ENCODE results near the gene TCF3. TPM values are rescaled to one million over a fixed set of nuclear protein-coding genes. Genes with fewer than 3 reads are reported as not detected.

TCF3 gene
- total RNA-seq, 1 experiment from 2014 or later, result 208 TPM

DNA sequence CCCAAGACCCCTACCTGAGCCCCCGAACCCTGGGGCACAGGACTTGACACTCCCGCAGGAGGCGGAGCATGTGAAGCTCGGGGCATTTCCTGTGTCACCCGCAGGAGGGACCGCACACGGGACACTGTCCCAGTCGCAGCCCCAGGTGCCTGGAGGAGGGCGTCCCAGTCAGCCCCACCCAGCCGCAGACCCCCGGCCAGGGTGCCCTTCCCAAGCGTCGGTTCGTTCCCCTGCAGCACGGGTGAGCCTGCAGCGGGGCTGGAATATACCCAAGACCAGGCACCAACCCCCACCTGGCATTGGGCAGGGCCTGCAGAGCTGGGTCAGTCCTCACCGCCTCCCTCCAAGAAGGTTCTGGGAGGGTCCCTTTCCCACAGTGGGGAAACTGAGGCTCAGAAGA is 21.6 kb downstream of the TCF3 start:
- H3K79me2 ChIP-seq (ENCODE audit: insufficient read depth, low read length), result peaks cover 28% of the 10 kb centered on the region
- TF ChIP-seq ELF1 (IDR thresholded peaks at IDR 0.05; ENCODE audit: borderline replicate concordance, low read depth), result no peak
- peaks cover 0 to 9% of the 10 kb centered on the region in 2 experiments; a peak in 2 of 4 replicates for H3K4me1 ChIP-seq (ENCODE audit: control insufficient read depth in 1 of 2, insufficient read depth in 2 of 2, low read length in 2 of 2)
- H3K9me3 ChIP-seq (ENCODE audit: control insufficient read depth in 1 of 2, insufficient read depth in 1 of 2, low read depth in 1 of 2, low read length in 2 of 2), result no peaks in the 10 kb centered on the region
- no peaks in the 10 kb centered on the region for H3K27me3 ChIP-seq (ENCODE audit: insufficient read depth, low read length)
- intact Hi-C loops (cut with micrococcal nuclease), result no loop called here
- CTCF ChIA-PET, result no interaction called here
- BruUV-seq (replicated peaks), result no TSS peak
- no peak overlapping the region for H3K27ac ChIP-seq (ENCODE audit: low read depth, low read length)
- POLR2A ChIA-PET, result no interaction called here
- DNase-seq (ENCODE audit: low read depth, low spot score) (no peak), ATAC-seq (no peak)
- no peak overlapping the region for H2AFZ ChIP-seq (ENCODE audit: low read depth, low read length, poor library complexity, severe bottlenecking)
- peaks cover 10 to 26% of the 10 kb centered on the region in 2 experiments; a peak in 3 of 4 replicates for H3K36me3 ChIP-seq (ENCODE audit: control insufficient read depth in 1 of 2, insufficient read depth in 2 of 2, low read length in 2 of 2)
- H3K4me2 ChIP-seq (ENCODE audit: low read length), result no peak overlapping the region
- H3K4me3 ChIP-seq (replicated peaks in 1 of 2; ENCODE audit: low read depth in 1 of 2, low read length in 2 of 2), result no peak overlapping the region
- no peak overlapping the region for H3K9ac ChIP-seq (ENCODE audit: low read length)
- no peaks in the 10 kb centered on the region for H4K20me1 ChIP-seq (ENCODE audit: insufficient read depth)
- RAD21 ChIA-PET (ENCODE audit: low non-redundant PET in 1 of 2, low total read pairs in 2 of 2, uncharacterized antibody in 2 of 2, unreplicated experiment in 2 of 2), result no interaction called here
- no peaks in the 10 kb centered on the region for H3K9me2 ChIP-seq (ENCODE audit: insufficient read depth)

DNA sequence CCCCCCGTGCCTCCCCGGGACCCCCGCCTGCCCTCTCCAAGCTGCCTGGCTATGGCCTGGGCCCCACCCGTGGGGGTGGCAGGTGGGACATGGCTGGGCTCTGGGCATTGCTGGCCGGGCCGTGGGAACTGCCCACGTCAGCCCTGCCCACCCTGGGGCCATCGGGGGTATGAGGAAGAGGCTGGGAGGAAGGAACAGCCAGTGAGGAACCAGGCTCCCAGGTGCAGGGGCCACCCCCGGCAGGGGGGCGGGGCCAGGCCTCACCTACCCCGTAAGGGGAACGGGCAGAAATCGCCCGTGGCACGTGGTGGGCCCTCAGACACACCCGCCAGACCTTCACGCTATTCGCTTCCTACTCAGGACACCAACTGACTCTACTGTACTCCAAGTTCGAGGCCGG is 22.4 kb downstream of the TCF3 start:
- no peaks in the 10 kb centered on the region for H3K9me3 ChIP-seq (ENCODE audit: control insufficient read depth in 1 of 2, insufficient read depth in 1 of 2, low read depth in 1 of 2, low read length in 2 of 2)
- no peak overlapping the region for H3K9ac ChIP-seq (ENCODE audit: low read length)
- H3K4me2 ChIP-seq (ENCODE audit: low read length), result no peak overlapping the region
- H3K27me3 ChIP-seq (ENCODE audit: insufficient read depth, low read length), result no peaks in the 10 kb centered on the region
- H3K36me3 ChIP-seq (ENCODE audit: control insufficient read depth in 1 of 2, insufficient read depth in 2 of 2, low read length in 2 of 2), result peaks cover 10 to 24% of the 10 kb centered on the region in 2 experiments; a peak in 3 of 4 replicates
- POLR2A ChIA-PET, result no interaction called here
- ATAC-seq (no peak), DNase-seq (ENCODE audit: low read depth, low spot score) (no peak)
- no peak overlapping the region for H2AFZ ChIP-seq (ENCODE audit: low read depth, low read length, poor library complexity, severe bottlenecking)
- intact Hi-C loops (cut with micrococcal nuclease), result no loop called here
- no peaks in the 10 kb centered on the region for H4K20me1 ChIP-seq (ENCODE audit: insufficient read depth)
- no peak overlapping the region for H3K4me3 ChIP-seq (replicated peaks in 1 of 2; ENCODE audit: low read depth in 1 of 2, low read length in 2 of 2)
- H3K4me1 ChIP-seq (ENCODE audit: control insufficient read depth in 1 of 2, insufficient read depth in 2 of 2, low read length in 2 of 2), result peaks cover 0 to 9% of the 10 kb centered on the region in 2 experiments; a peak in 2 of 4 replicates
- RAD21 ChIA-PET (ENCODE audit: low non-redundant PET in 1 of 2, low total read pairs in 2 of 2, uncharacterized antibody in 2 of 2, unreplicated experiment in 2 of 2), result no interaction called here
- CTCF ChIA-PET, result no interaction called here
- TF ChIP-seq TCF7L2 (IDR thresholded peaks at IDR 0.05; ENCODE audit: borderline replicate concordance, extremely low read depth, insufficient read depth, insufficient read length) (no peak), FOSL1 (IDR thresholded peaks at IDR 0.05; ENCODE audit: low read depth) (no peak), YY1 (IDR thresholded peaks at IDR 0.05; ENCODE audit: extremely low read depth, insufficient replicate concordance, low read depth, low read length) (no peak), POLR2A (IDR thresholded peaks at IDR 0.05; ENCODE audit: borderline replicate concordance, extremely low read depth, insufficient read depth, insufficient read length) (no peak), SIN3A (IDR thresholded peaks at IDR 0.05; ENCODE audit: low read depth) (no peak), RAD21 (IDR thresholded peaks at IDR 0.05; ENCODE audit: low read depth) (no peak), EZH2 (IDR thresholded peaks at IDR 0.05) (no peak), CEBPB (IDR thresholded peaks at IDR 0.05; ENCODE audit: low read depth) (no peak), ZNF274 (IDR thresholded peaks at IDR 0.05; ENCODE audit: low read depth, low read length) (no peak), EGR1 (IDR thresholded peaks at IDR 0.05; ENCODE audit: low read depth) (no peak), SP1 (IDR thresholded peaks at IDR 0.05; ENCODE audit: low read depth) (no peak), ELF1 (IDR thresholded peaks at IDR 0.05; ENCODE audit: borderline replicate concordance, low read depth) (no peak), ZFX (IDR thresholded peaks at IDR 0.05) (no peak), POLR2AphosphoS5 (IDR thresholded peaks at IDR 0.05; ENCODE audit: low read depth, low read length) (no peak)
- TF ChIP-seq, protein P1, sequence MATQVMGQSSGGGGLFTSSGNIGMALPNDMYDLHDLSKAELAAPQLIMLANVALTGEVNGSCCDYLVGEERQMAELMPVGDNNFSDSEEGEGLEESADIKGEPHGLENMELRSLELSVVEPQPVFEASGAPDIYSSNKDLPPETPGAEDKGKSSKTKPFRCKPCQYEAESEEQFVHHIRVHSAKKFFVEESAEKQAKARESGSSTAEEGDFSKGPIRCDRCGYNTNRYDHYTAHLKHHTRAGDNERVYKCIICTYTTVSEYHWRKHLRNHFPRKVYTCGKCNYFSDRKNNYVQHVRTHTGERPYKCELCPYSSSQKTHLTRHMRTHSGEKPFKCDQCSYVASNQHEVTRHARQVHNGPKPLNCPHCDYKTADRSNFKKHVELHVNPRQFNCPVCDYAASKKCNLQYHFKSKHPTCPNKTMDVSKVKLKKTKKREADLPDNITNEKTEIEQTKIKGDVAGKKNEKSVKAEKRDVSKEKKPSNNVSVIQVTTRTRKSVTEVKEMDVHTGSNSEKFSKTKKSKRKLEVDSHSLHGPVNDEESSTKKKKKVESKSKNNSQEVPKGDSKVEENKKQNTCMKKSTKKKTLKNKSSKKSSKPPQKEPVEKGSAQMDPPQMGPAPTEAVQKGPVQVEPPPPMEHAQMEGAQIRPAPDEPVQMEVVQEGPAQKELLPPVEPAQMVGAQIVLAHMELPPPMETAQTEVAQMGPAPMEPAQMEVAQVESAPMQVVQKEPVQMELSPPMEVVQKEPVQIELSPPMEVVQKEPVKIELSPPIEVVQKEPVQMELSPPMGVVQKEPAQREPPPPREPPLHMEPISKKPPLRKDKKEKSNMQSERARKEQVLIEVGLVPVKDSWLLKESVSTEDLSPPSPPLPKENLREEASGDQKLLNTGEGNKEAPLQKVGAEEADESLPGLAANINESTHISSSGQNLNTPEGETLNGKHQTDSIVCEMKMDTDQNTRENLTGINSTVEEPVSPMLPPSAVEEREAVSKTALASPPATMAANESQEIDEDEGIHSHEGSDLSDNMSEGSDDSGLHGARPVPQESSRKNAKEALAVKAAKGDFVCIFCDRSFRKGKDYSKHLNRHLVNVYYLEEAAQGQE (IDR thresholded peaks at IDR 0.05; ENCODE audit: low read depth), result no peak
- TF ChIP-seq, protein P2, sequence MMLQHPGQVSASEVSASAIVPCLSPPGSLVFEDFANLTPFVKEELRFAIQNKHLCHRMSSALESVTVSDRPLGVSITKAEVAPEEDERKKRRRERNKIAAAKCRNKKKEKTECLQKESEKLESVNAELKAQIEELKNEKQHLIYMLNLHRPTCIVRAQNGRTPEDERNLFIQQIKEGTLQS (IDR thresholded peaks at IDR 0.05), result no peak
- TF ChIP-seq, protein P3, sequence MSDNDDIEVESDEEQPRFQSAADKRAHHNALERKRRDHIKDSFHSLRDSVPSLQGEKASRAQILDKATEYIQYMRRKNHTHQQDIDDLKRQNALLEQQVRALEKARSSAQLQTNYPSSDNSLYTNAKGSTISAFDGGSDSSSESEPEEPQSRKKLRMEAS (IDR thresholded peaks at IDR 0.05), result no peak
- no TSS peak for BruUV-seq (replicated peaks)
- peaks cover 20% of the 10 kb centered on the region for H3K79me2 ChIP-seq (ENCODE audit: insufficient read depth, low read length)
- no peak overlapping the region for H3K27ac ChIP-seq (ENCODE audit: low read depth, low read length)
- H3K9me2 ChIP-seq (ENCODE audit: insufficient read depth), result no peaks in the 10 kb centered on the region

Data from HCT116 (cell line).